Left ventricle myocardium inferior (tissue), 1 donor: ENCODE results near the gene THNSL1. TPM values are rescaled to one million over a fixed set of nuclear protein-coding genes. Genes with fewer than 3 reads are reported as not detected.
A peak's percentile ranks its signal among the peaks of the same experiment; 100 is the strongest.
"Not testable (repeated sequence)": the region's sequence is repeated elsewhere in the genome, so short reads cannot be mapped to it uniquely, and the experiment has no call there.

ENCODE experiments used
- DNase-seq: peaks from one replicate; pipeline ENCODE4 v3.0.0-alpha.2; 2020
- H3K27ac ChIP-seq: fragments of 200-600 bp; replicated peaks from 2 replicates; pipeline ENCODE4 v1.8.0; 2021
- H3K27me3 ChIP-seq: fragments of 200-600 bp; 2 replicates; pipeline ENCODE4 v1.8.0; 2021; ENCODE audit warnings: low read depth
- H3K36me3 ChIP-seq: fragments of 200-600 bp; 2 replicates; pipeline ENCODE4 v1.8.0; 2021
- H3K4me1 ChIP-seq: fragments of 200-600 bp; 2 replicates; pipeline ENCODE4 v1.8.0; 2021
- H3K4me3 ChIP-seq: fragments of 200-600 bp; 2 replicates; pipeline ENCODE4 v1.8.0; 2021; ENCODE audit warnings: mild to moderate bottlenecking, moderate library complexity
- H3K9me3 ChIP-seq: fragments of 200-600 bp; replicated peaks from 2 replicates; pipeline ENCODE4 v1.8.0; 2021
- CTCF ChIP-seq: fragments of 200-600 bp; IDR thresholded peaks from 2 replicates; pipeline ENCODE4 v1.8.0; 2021; ENCODE audit warnings: antibody characterized with exemption, mild to moderate bottlenecking, borderline replicate concordance
- intact Hi-C: fragments of 100-400 bp; cut with micrococcal nuclease; formaldehyde crosslinking; loops from one replicate; pipeline ENCODE4 v1.11.0; 2022
- total RNA-seq: library from RNA; stranded (reverse); fragmentation: NEBNext Ultra II Directional; extraction: Animal tissue kit (Norgen Biotek cat#: 25700); gene quantifications from one replicate; pipeline ENCODE4 v1.2.1, GENCODE V29; 2021
- donor health status: DM: no; HTN: yes; CAD: no; lungs with severe emphysema.

Gene THNSL1
- total RNA-seq, 1 donor from 2014 or later = 5.3 TPM

- Histone ChIP-seq H3K9me3 (peaks cover 27% of the 10 kb centered on the region), H3K4me3 (no peak overlapping the region), H3K4me1 (no peaks in the 10 kb centered on the region), H3K27me3 (no peaks in the 10 kb centered on the region), H3K27ac (no peak overlapping the region), H3K36me3 (no peaks in the 10 kb centered on the region)
- DNase-seq = no peak
- intact Hi-C loops = no loop called here
- TF ChIP-seq CTCF = no peak
Measured at GRCh38 chr10:24998044-24998443, 18.4 kb upstream of the THNSL1 start.

GRCh38 chr10:25011591-25011990, 4.8 kb upstream of the THNSL1 start:
- H3K27ac ChIP-seq, H3K9me3 ChIP-seq, H3K4me1 ChIP-seq, intact Hi-C loops, H3K4me3 ChIP-seq, H3K36me3 ChIP-seq, H3K27me3 ChIP-seq, DNase-seq: not testable (repeated sequence)

GRCh38 chr10:25014579-25014978, 1.8 kb upstream of the THNSL1 start:
- intact Hi-C loops = no loop called here
- TF ChIP-seq CTCF = no peak
- Histone ChIP-seq H3K27me3 (no peaks in the 10 kb centered on the region), H3K9me3 (no peaks in the 10 kb centered on the region), H3K27ac (no peak overlapping the region), H3K4me3 (no peak overlapping the region), H3K4me1 (peaks cover 25% of the 10 kb centered on the region), H3K36me3 (no peaks in the 10 kb centered on the region)
- no peak for DNase-seq

- no peak for TF ChIP-seq CTCF
- no peaks in the 10 kb centered on the region for H3K27me3 ChIP-seq
- DNase-seq = peak; percentile 87
- H3K4me1 ChIP-seq = peaks cover 25% of the 10 kb centered on the region
- H3K27ac ChIP-seq = peak within 1 kb of the TSS; percentile 97
- intact Hi-C loops = no loop called here
- H3K36me3 ChIP-seq = no peaks in the 10 kb centered on the region
- H3K9me3 ChIP-seq = no peaks in the 10 kb centered on the region
- H3K4me3 ChIP-seq = peak within 1 kb of the TSS; percentile 81
Measured at GRCh38 chr10:25015828-25016375, 510 bp upstream of the THNSL1 start, which contains the start of gene ENKUR. Gene ENKUR (minus strand): TSS chr10:25016158. CDS start chr10:25015936, 222 bp downstream.

GRCh38 chr10:25017154-25017590, 760 bp downstream of the THNSL1 start:
- H3K27ac ChIP-seq = peak overlapping the region; percentile 97
- intact Hi-C loops = no loop called here
- no peak for DNase-seq
- peak overlapping the region; percentile 81 for H3K4me3 ChIP-seq
- H3K36me3 ChIP-seq = no peaks in the 10 kb centered on the region
- peaks cover 28% of the 10 kb centered on the region for H3K4me1 ChIP-seq
- H3K27me3 ChIP-seq = no peaks in the 10 kb centered on the region
- H3K9me3 ChIP-seq = no peaks in the 10 kb centered on the region
- TF ChIP-seq CTCF = no peak

GRCh38 chr10:25017661-25018060, 1.2 kb downstream of the THNSL1 start:
- no peaks in the 10 kb centered on the region for H3K27me3 ChIP-seq

More at GRCh38 chr10:25017661-25018060, 1.2 kb downstream of the THNSL1 start:
- Histone ChIP-seq H3K4me1 (peaks cover 33% of the 10 kb centered on the region), H3K36me3 (no peaks in the 10 kb centered on the region), H3K9me3 (no peaks in the 10 kb centered on the region), H3K4me3 (peak overlapping the region; percentile 81), H3K27ac (peak overlapping the region; percentile 97)
- intact Hi-C loops = no loop called here
- TF ChIP-seq CTCF = no peak
- DNase-seq = no peak
